HG03108 (cell line): Measurements from ENCODE around the gene HOXB7.

Source experiments
- ATAC-seq: cut with Tn5 transposase; IDR thresholded peaks from one replicate; pipeline ENCODE4 v1.9.1; 2021; ENCODE audit warnings: moderate library complexity; ENCODE audit not compliant: unreplicated experiment

The HOXB7 gene

DNA sequence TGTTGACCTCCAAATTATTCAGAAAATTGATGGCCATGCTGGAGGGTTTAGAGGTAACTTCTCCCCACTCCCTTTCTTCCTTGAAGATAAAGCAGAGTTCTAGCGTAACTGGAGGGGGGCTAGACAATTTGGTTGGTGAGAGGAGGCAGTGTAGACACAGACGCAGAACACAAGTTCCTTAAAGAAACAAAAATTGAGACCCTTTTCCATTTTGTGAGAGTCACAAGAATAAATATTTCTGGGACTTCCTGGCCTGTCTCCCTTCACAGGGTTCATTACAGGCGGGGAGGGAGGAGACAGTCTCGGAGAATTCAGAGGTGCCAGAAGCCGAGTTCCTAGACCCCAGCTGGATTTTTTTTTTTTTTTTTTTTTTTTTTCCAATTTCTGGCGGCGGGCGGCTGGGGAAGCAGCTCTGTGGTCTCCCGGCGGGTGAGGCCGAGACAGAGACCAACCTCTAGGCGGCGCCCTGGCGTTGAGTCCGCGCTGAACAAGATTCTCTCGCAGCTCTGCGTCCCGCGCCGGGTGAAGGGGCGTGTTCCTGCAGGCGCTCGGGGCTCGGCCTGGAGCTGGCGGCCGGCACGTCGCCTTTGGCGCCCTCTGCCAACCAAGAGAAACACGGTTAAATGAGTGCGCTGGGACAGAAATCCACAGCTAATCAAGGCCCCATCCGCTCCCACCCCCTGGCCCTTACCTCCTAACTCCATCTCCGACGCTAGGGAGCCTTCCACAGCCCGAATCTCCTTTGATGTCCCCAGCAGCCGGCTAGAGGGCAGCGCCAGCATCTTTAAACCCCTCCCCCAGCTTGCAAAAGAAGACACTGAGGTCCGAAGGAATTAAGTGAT lies 25.6 kb upstream of the HOXB7 start:
- ATAC-seq = peak; percentile 52

DNA sequence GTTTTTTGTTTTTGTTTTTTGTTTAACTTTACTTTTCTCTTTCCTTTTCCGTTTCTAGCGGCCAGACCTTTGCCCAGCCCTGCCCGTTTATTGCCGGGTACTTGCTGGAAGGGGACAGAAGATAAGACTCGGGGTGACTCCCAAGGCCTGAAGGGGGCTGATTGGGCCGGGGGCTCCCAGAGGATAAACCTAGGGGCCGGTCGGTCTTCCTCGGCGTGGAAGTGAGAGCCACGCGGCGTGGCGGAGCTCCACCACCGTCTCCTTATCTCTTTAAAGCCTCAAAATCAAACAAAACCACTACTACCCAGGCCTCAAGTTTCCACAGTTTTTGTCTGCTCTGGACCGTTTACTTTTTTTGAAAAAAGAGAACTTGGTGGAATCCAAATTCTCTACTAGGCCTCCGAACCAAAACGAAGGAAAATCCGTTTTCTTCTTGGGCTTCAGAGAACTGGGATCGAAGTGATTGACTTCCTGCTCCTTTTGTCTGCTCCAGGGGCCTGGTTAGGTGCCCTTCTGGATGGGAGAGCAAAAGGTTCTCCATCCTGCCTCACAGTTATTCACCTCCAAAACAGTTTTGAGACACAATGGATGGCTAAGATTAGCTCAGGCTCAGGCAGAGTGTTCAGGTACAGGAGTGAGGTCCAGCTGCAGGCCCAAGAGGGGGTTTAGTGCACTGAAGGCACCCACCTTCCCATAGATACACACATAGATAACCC lies 23.8 kb upstream of the HOXB7 start:
- ATAC-seq = no peak

DNA sequence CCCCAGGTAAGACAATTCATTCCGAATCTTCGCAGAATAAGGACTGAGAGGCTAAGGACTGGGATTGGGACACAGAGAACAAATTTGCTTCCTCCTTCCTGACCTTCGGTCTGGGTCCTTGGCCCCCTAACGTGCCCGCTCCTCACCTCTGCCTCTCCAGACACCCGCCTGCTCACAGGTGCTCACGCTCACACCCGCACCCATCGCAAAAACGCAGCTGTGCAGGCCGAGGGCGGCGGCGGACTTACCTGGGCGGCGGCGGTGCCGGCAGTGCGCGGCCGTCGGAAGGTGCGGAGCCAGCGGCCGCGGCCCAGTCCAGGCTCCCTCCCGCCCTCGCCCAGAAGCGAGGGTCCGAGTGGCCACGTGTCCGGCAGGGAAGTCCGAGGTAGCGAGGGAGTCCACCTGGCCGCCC lies 22.5 kb upstream of the HOXB7 start:
- ATAC-seq = no peak

DNA sequence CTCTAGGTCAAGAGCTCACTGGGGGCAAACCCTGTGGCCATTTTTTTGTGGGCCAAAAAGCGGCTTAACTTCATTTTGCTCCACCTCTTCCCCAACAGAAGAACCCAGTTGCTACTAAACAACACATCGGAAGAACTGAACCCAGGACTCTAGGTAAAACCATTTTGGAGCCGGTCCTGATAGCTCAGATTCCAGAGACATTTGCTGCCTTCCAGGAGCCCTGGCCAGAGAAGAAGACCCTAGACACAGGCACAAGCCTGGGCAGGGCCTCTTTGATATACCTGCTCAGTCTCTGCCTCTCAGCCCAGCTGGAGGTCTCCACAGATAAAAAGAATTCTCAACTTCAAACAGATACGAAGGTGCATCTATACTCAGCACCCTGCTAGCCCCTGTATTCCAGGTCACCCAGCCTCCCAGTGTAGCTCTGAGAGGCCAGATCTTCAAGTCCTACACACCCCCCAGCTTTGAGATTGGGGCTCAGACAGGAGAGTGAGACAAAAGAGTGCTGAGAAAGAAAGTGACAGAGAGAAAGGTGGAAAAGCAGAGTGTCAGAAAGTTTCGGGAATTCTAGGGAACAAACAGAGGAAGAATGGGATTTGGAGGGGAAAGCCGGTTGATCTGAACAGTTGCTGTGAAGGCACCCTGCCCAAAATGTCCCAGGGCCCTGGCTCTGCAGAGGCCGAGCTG lies 21.9 kb upstream of the HOXB7 start:
- ATAC-seq = no peak

DNA sequence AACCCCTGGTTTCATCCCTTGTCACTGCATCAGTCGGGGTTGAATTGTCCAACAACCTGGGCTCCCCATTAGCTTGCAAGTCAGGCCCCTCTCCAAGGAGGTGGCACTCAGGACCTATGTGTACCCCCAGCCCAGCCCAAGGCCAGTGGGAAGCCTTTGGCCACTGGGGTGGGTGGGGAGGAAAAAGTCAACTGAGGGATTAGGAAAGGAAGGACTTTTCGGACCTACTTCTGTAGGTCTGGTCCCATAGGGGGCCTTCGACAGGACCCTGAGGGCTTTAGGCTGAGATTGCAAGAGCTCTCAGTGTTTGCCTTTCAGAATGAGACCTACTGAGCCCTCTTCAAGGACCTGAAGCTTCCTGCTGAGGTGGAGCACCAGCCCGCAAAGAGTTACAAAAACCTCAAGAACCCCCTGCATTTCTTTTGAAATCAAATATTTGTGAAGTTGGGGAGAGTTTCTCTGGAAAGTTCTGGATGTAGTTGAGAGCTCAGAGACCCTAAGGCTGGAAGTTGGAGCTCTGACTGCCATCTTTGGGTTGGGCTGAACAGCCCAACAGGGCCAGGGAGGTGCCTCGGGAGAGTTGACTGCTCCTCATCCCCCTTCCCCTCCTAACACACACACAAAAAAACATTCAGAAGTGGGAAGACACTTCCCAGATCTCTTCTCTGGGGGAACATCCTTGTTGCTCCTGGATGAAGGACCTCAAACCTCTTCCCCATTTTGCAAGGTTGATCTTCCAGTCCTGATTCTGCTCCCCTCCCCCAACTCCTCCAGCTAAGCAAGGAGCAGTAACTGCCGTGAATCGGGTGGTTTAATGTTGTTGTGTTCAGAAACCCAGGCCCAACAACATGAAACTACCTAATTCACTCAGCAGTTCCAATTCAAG lies 21.1 kb upstream of the HOXB7 start:
- no peak for ATAC-seq

DNA sequence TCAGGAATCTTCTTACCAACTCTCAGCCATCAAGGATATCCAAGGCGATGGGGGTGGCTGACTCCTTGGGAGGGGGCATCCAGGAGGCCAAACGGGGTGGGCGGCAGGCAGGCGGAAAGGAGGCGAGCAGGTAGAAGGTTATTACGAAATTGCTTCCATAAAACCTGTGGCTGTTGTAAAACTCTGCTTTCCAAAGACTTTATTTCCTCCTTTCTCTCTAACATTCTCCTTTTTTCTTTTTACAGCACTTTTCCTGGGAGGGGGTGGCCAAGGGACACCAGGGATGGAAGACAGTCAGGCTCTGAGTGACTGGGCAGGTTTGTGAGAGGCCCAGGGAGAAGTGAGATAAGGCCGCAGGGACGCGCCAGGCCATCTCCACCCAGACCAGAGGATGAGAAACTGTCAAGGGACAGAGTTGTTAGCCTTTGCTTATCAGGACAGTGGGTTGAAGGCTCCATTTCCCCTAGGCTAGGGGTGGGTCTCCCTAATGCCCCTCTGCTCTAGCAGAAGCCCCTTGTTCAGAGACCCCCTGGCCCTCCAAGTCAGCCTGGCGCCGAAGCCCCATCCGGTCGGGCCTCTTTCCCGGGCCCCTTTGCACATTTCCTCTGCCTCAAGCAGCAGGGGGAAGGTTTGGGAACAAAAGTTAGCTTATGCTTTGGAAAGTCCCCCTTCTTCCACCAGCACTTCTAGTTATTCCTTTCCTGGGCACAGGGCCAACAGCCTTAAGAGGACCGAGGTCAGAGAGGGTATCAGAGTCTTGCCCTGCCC lies 20.3 kb upstream of the HOXB7 start:
- no peak for ATAC-seq

DNA sequence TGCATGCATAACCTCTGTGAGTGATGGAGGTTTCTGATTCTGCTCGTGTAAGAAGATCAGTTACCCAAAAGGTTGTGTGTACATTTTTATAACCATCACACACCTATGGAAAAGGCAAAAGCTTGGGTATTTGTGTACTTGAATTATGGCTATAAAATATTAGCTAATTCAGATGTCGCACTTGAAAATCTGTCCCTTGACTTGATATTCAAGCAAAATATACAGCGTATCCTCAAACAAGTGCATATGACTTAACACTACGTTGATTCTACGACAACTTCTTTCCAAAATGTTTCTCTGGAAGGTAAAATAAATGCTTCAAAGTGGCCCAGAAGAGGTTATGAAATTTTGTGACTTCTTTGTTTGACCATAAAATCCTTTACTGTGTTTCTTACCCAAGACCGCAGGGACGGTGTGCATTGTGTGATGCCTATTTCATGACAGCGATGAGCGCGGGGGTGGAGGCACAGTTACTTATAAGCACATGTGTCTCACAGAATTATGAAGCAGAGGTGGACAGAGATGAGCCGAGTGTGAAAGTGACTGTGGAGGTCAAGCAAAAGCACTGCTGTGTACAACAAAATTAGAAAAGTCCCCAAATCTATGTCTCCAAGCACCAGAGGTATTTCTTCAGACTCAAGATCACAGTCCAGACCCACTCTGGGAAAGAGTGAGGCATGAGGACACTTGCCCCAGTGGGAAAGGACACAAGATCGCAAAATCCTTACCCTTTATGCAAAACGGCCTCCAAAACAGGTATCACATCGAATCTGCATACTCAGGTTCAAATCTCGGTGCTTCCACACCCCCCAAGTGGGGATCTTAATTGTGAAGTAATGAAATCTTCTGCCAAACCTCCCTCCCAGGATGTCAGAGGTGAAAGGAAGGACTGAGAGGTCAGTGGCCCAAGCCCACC lies 19.4 kb upstream of the HOXB7 start:
- ATAC-seq = no peak

DNA sequence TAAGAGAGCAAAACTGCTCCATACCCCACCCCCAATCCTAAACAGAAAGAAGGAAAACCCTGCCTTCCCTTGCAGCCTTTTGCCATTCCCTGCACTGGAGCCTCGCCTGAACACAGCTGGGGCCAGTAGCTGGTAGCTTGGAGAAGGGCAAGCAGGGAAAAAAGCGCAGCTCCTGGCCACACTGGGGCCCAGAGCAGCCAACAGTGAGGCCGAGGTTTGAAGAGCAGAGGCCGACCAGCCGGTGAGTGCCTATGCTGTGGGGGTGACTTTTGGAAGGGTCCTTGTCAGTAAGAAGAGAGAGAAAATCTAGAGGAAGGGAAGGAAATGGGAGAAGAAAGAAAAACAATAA lies 18.6 kb upstream of the HOXB7 start:
- ATAC-seq = no peak

DNA sequence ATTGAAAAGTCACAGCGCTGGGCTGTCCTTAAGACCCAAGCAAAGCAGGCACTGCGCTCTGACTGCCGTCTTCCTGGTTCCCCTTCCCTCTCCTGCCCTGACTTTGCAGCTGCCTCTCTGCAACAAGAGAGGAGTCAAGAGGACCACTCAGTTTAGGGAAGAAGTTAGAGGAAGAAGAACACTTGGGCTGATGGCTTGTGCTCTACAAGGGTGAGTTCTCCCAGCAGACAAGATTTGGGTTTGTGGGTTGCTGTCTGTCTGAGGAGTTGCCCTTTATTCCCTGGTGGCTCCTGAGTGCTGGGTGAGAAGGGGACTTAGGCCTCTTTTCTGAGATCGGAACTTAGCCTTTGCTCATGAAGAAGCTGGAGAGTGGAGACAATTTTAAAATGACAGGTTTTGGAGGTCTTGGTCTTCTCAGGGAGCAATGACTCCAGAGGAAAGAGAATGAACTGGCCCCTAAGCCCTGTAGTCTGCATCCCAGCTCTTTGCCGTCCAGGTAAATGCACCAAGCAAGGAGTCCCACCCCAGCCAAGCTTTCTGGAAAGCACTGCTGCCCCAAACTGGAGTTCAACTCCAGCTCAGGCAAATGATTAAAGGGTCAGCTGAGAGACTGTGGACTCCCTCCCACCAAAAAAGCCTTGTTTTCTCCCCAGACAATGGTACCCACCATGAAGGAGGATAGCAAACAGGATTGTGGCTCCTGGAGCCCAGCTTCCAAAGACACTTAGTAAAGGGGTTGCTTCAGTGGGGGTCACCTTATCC lies 18.0 kb upstream of the HOXB7 start:
- ATAC-seq = no peak

DNA sequence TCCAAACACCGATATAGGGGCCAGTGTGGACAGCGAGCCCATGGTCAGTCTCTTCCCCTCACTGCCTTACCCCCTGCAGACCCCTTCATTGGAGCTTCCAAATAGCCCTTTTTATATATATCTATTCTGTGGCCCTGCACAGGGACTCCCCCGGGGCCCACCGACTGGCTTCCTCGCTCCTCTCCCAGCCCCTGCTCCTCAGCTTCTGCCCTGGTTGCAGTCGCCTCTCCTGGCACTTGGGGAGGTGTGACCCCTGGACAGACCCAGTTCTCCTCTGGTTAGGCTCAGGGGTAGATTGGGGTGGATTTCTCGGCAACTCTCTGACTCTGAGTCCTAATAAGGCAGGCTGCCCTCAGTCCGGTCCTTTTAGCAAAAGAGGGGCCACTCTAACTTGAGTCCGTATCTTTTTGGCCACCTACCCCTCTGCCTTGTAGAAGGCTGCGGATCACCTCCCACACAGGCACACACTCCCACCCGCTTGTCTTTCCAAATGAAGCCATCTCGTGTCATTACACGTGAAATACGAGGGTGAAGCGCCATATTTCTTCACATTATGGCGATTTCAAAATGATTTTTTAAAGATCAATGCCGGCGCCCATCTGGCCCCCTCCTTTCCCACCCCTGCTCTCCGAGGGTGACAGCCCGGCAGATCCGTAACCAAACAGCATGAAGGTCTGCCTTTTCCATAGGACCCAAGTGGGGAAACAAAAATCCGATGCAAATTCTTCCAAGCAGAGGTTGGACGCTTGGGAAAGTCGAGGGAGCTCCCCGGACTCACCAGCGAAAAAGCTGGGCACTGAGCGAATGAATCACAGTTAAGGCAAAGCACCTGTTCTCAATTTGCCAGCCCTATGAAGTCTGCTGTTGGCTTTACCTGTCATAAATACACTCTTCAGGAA lies 17.1 kb upstream of the HOXB7 start:
- no peak for ATAC-seq

DNA sequence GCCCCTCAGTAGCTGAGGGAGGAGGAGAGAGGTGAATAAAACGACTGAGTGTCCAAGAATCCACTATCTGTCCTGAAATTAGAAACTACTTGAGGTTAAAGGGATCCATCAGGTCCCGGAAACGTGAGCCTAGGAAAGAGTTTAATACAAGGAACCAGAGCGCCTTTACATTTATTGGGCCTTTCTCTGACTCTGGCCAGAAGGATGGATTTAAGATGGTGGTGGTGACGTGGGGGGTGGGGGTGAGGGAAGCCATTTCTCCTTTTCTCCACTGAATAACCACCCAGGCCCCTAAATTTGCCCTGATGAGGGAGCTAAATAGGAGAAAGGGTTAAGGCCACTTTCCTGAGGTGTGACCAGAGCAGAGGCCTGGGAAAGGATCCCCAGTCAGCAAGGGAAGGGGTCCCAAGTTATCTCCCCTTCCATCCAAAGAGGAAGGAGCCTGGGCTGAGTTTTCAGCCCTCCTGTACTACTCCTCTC lies 16.3 kb upstream of the HOXB7 start:
- no peak for ATAC-seq

DNA sequence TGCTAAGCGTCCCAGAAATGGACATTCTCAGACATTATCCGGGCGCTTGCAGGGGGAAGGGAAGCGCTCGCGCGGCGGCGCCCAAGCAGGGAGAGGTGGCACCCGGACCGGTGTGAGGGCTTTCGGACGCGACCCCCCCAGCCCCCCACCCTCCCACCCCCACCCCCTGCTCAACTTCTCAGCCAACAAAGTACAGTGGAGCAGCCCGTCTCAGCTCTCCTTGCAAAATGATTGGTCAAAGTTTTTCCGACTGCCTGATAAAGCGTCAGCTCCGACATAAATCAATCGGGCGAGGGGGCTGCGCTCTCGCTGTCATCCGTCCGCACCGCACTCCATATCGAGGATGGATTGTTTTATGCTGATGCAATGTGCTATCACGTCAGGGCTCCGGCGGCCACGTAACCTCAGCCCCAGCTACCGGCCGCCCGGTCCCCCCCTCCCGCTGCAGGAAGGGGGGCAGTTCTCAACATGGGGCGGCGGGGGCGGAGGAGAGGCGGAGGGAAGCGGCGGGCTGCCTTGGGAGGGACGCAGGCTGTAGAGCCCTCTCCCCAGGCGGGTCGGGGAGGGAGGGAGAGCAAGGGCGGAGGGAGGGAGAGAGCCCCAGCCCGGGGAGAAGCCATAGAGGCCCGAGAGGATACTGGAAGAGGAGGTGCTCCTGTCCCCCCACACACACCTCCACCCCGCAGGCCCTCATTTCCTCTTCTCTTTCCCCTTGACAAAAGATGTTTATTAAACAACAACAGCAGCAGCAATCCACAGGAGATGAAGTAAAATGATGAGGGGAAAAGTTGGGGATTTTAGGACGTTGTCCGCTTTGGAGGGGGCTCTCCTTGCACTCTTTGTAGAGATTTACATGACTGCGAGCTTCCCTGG lies 15.7 kb upstream of the HOXB7 start, which contains the start of gene HOXB9:
TSS of gene HOXB9 (minus strand) at position 114 of the 873 bp plus-strand sequence. CDS start at position 25, 89 bp downstream.
- ATAC-seq = no peak

DNA sequence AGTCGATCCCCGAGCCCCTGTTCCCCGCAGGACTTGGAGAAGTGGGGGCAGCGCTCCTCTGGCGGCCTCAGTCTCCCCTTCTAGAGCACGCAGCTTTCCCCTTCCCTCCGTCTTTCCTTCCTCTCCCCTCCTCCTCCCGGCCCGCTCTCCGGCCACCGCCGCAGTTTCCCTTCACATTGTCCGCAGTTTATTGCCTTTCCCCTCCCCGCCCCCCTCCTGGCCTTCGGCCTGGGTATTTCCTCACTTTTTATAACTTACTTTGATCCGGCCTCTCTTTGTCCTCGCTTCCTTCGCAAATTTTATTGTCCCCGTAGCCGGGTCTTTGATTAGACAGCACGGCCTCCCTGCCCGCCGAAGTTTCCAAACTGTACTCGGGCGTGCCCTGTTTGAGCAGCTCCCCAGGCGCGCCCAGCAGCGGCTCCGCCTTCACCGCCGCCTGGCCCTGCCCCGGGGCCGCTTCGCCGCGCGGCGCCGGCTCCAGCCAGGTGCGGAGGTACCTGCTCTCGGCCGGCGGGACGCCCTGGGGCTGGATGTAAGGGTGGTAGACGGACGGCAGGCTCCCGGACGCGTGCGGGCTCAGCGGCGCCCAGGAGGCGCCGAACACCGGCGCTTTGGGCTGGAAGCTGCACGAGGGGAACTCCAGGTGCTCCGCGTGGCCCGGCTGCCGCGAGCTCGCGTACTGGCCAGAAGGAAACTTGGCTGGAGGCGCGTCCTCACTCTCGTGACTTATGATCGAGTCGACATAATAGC lies 14.9 kb upstream of the HOXB7 start:
- ATAC-seq = no peak

DNA sequence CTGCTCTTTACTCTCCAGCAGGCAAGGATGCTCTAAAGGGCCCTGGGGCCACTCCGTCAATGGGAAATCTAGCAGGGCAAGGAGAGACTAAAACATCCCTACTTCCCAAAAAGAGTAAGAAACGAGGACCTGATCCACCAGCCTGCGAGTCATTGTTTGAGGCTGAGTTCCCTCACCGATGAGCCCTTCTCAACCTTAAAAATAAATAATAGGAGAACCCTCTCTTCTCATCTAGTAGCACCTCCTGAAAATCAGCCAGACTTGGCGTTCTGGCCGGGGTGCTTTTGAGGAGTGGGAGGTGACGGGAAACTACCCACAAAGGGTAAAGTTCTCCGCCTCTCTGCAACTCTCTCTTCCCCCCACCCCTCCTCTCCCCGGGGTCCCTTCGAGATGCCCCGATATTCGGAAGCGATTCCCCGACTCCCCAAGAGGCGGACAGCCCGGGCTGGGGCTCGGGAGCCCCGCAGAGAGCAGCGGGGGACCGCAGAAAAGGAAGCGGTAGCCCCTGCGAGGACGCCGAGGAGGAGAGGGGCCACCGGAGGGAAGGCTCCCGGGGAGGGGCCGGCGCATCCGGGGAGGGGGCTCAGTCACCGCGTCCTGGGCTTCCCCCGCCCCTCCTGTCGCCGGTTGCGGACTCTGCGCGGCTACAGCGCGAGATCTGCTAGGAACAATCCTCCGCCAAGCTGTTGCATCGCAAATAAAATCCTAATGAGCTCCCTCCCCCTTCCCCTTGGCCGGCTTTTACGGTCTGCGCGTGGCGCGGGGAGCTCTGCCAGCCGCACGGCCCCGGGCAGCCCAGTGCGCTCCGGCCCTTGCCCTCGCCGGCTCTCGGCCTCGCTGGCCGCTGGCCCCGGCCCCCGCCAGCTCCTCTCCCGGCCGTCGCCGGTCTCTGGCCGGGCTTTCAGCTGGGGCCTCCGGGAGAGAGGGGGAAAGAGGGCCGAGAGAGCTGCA lies 14.0 kb upstream of the HOXB7 start:
- ATAC-seq = no peak
